Measurements from ENCODE around the gene RBP5.
"Not testable (repeated sequence)": the region's sequence is repeated elsewhere in the genome, so short reads cannot be mapped to it uniquely, and the experiment has no call there.

The RBP5 gene

GRCh38 chr12:7122811-7123769, 5.6 kb downstream of the RBP5 start:
- DNase-seq = no peak

GRCh38 chr12:7121324-7121723, 7.4 kb downstream of the RBP5 start:
- no peak for DNase-seq

GRCh38 chr12:7120166-7120565, 8.5 kb downstream of the RBP5 start:
- DNase-seq = no peak

- peak; percentile 49 to 54 for DNase-seq
Observed at GRCh38 chr12:7118881-7119280, 9.8 kb downstream of the RBP5 start.

- DNase-seq = no peak
Observed at GRCh38 chr12:7117670-7118069, 11.0 kb downstream of the RBP5 start.

- DNase-seq = no peak
Observed at GRCh38 chr12:7116916-7117315, 11.8 kb downstream of the RBP5 start.

GRCh38 chr12:7116196-7116595, 12.5 kb downstream of the RBP5 start:
- DNase-seq = no peak

GRCh38 chr12:7114851-7115250, 13.8 kb downstream of the RBP5 start:
- no peak for DNase-seq

- DNase-seq = no peak
Observed at GRCh38 chr12:7114008-7114407, 14.7 kb downstream of the RBP5 start.

- DNase-seq = peak; percentile 40 to 49
Observed at GRCh38 chr12:7113389-7113871, 15.3 kb downstream of the RBP5 start.

- no peak for DNase-seq
Observed at GRCh38 chr12:7112041-7112440, 16.6 kb downstream of the RBP5 start.

- no peak for DNase-seq
Observed at GRCh38 chr12:7110661-7111060, 18.0 kb downstream of the RBP5 start.

- no peak for DNase-seq
Observed at GRCh38 chr12:7109572-7109920, 19.1 kb downstream of the RBP5 start.

- DNase-seq = peak; percentile 85 to 93
Observed at GRCh38 chr12:7108796-7109571, 19.7 kb downstream of the RBP5 start, which contains the start of gene C1RL. TSS of gene C1RL (minus strand) at chr12:7109214. CDS start at chr12:7109180, 34 bp downstream.

- DNase-seq = peak; percentile 57 to 60
Observed at GRCh38 chr12:7108003-7108795, 20.5 kb downstream of the RBP5 start.

GRCh38 chr12:7107636-7108002, 21.1 kb downstream of the RBP5 start:
- DNase-seq = no peak

GRCh38 chr12:7107181-7107580, 21.5 kb downstream of the RBP5 start:
- DNase-seq = not testable (repeated sequence)

- DNase-seq = no peak
Observed at GRCh38 chr12:7106082-7106481, 22.6 kb downstream of the RBP5 start.

GRCh38 chr12:7103837-7104584, 24.7 kb downstream of the RBP5 start:
- no peak for DNase-seq

GRCh38 chr12:7102582-7102981, 26.1 kb downstream of the RBP5 start:
- no peak for DNase-seq

GRCh38 chr12:7101694-7102131, 27.0 kb downstream of the RBP5 start:
- DNase-seq = no peak

Data from inflammatory macrophage (primary cell).